H1 (cell line): ENCODE results near the gene P4HA3. TPM values are rescaled to one million over a fixed set of nuclear protein-coding genes. Genes with fewer than 3 reads are reported as not detected.

Source experiments
- CTCF ChIA-PET: fragments of 300-600 bp; sonication (Branson Sonifier 250); formaldehyde crosslinking; loops from one replicate; lab custom pipeline; 2021; ENCODE audit not compliant: partially characterized antibody; lab: Charles Lee
- POLR2A ChIA-PET: fragments of 300-600 bp; sonication (Branson Sonifier 250); formaldehyde crosslinking; loops from one replicate; lab custom pipeline; 2021; ENCODE audit warnings: inconsistent platforms; ENCODE audit not compliant: partially characterized antibody; lab: Charles Lee
- DNase-seq, 2 experiments: peaks; one replicate each; pipeline versions ENCODE4 v3.0.0 to v3.0.0-alpha.2; 2010 to 2022; ENCODE audit warnings: low spot score in 2 of 2, low read depth in 1 of 2, mixed read lengths in 1 of 2
- FAIRE-seq: peaks from 2 replicates; lab custom pipeline; 2011; peaks lifted over from hg19 to GRCh38; lab: Jason Lieb, UNC
- H2AFZ ChIP-seq: 2 replicates; pipeline ENCODE4 v1.8.1; 2012; ENCODE audit warnings: low read length, inconsistent platforms
- H2AK5ac ChIP-seq: 2 replicates; pipeline ENCODE4 v1.6.1; 2013; ENCODE audit warnings: low read depth, low read length
- H2BK120ac ChIP-seq: replicated peaks from 2 replicates; pipeline ENCODE3; 2013; ENCODE audit warnings: low read depth, low read length, inconsistent platforms
- H2BK12ac ChIP-seq: 2 replicates; pipeline ENCODE4 v1.6.1; 2013; ENCODE audit warnings: low read depth, low read length
- H2BK15ac ChIP-seq: 2 replicates; pipeline ENCODE4 v1.6.1; 2013; ENCODE audit warnings: low read length
- H2BK20ac ChIP-seq: 2 replicates; pipeline ENCODE4 v1.6.1; 2013; ENCODE audit warnings: low read length
- H2BK5ac ChIP-seq: 2 replicates; pipeline ENCODE4 v1.6.1; 2013; ENCODE audit warnings: low read depth, low read length
- H3K14ac ChIP-seq: 2 replicates; pipeline ENCODE4 v1.6.1; 2013; ENCODE audit warnings: inconsistent platforms; ENCODE audit not compliant: insufficient read length
- H3K18ac ChIP-seq: 2 replicates; pipeline ENCODE4 v1.6.1; 2013; ENCODE audit warnings: low read length; ENCODE audit errors: extremely low read depth
- H3K23ac ChIP-seq: 2 replicates; pipeline ENCODE4 v1.6.1; 2013; ENCODE audit warnings: inconsistent platforms; ENCODE audit not compliant: insufficient read length
- H3K23me2 ChIP-seq: 2 replicates; pipeline ENCODE4 v1.6.1; 2013; ENCODE audit warnings: low read depth, low read length
- H3K27ac ChIP-seq: 2 replicates; pipeline ENCODE4 v1.6.1; 2011; ENCODE audit warnings: low read depth, low read length, inconsistent platforms
- H3K27me3 ChIP-seq, 4 experiments: replicated peaks in 1 of 4; 1 replicate in 1 of 4; 2 replicates in 3 of 4; pipeline versions ENCODE4 v1.6.1 to v1.8.1; 2011 to 2013; ENCODE audit warnings: low read length in 3 of 4, mild to moderate bottlenecking in 3 of 4, inconsistent platforms in 2 of 4, mixed read lengths in 2 of 4, moderate library complexity in 1 of 4; ENCODE audit not compliant: control insufficient read depth in 3 of 4, insufficient read depth in 3 of 4; ENCODE audit errors: extremely low read depth in 1 of 4
- H3K36me3 ChIP-seq, 4 experiments: 2 replicates each; pipeline versions ENCODE4 v1.6.1 to v1.8.1; 2011 to 2013; ENCODE audit warnings: mild to moderate bottlenecking in 4 of 4, low read length in 3 of 4, moderate library complexity in 2 of 4, control low read depth in 1 of 4, inconsistent platforms in 1 of 4; ENCODE audit not compliant: insufficient read depth in 4 of 4, control insufficient read depth in 2 of 4
- H3K4ac ChIP-seq: replicated peaks from 2 replicates; pipeline ENCODE3; 2013; ENCODE audit warnings: low read length, low read depth, mixed read lengths, inconsistent platforms; ENCODE audit not compliant: insufficient read length
- H3K4me1 ChIP-seq, 4 experiments: replicated peaks in 1 of 4; 1 replicate in 1 of 4; 2 replicates in 3 of 4; pipeline versions ENCODE4 v1.6.1 to v1.8.1; 2011 to 2013; ENCODE audit warnings: low read length in 3 of 4, inconsistent platforms in 2 of 4, mixed read lengths in 1 of 4; ENCODE audit not compliant: insufficient read depth in 4 of 4, control insufficient read depth in 3 of 4
- H3K4me2 ChIP-seq, 2 experiments: 2 replicates each; pipeline versions ENCODE4 v1.6.1 to v1.8.1; 2011 to 2013; ENCODE audit warnings: low read depth in 2 of 2, low read length in 2 of 2, control low read depth in 1 of 2, inconsistent platforms in 1 of 2, mild to moderate bottlenecking in 1 of 2; ENCODE audit not compliant: insufficient read depth in 1 of 2
- H3K4me3 ChIP-seq, 4 experiments: fragments of 200-600, 300-600 bp in 1 of 4; sonication (generic), shearing (Covaris generic), sonication (Bioruptor Twin) in 1 of 4; 2 replicates each; pipeline versions ENCODE4 v1.5.1 to v1.8.1; 2011 to 2016; ENCODE audit warnings: low read length in 4 of 4, low read depth in 3 of 4, control low read depth in 2 of 4, inconsistent platforms in 2 of 4, mild to moderate bottlenecking in 2 of 4, mixed read lengths in 1 of 4, moderate library complexity in 1 of 4; ENCODE audit not compliant: insufficient read depth in 2 of 4; ENCODE audit errors: extremely low read depth in 1 of 4
- H3K56ac ChIP-seq: replicated peaks from 2 replicates; pipeline ENCODE3; 2013; ENCODE audit warnings: low read depth, mild to moderate bottlenecking, mixed read lengths, low read length, inconsistent platforms; ENCODE audit not compliant: insufficient read length
- H3K79me1 ChIP-seq: 2 replicates; pipeline ENCODE4 v1.6.1; 2013; ENCODE audit warnings: low read depth, low read length, control low read depth
- H3K79me2 ChIP-seq, 2 experiments: 2 replicates each; pipeline versions ENCODE4 v1.6.1 to v1.8.1; 2012 to 2013; ENCODE audit warnings: low read length in 2 of 2, mild to moderate bottlenecking in 2 of 2, inconsistent platforms in 1 of 2; ENCODE audit not compliant: insufficient read depth in 2 of 2, control insufficient read depth in 1 of 2
- H3K9ac ChIP-seq, 4 experiments: replicated peaks in 1 of 4; 1 replicate in 1 of 4; 2 replicates in 3 of 4; pipeline versions ENCODE4 v1.6.1 to v1.8.1; 2011 to 2013; ENCODE audit warnings: low read depth in 3 of 4, low read length in 3 of 4, control low read depth in 2 of 4, mild to moderate bottlenecking in 2 of 4, moderate library complexity in 2 of 4, inconsistent platforms in 1 of 4; ENCODE audit errors: extremely low read depth in 1 of 4
- H3K9me3 ChIP-seq, 2 experiments: 2 replicates each; pipeline versions ENCODE4 v1.6.1 to v1.8.1; 2012 to 2013; ENCODE audit warnings: mild to moderate bottlenecking in 2 of 2, moderate library complexity in 2 of 2, control low read depth in 1 of 2, inconsistent platforms in 1 of 2, low read depth in 1 of 2, low read length in 1 of 2, mixed read lengths in 1 of 2; ENCODE audit not compliant: insufficient read depth in 2 of 2
- H4K20me1 ChIP-seq, 2 experiments: replicated peaks in 1 of 2; 2 replicates each; pipeline versions ENCODE3 to v1.8.1; 2011 to 2013; ENCODE audit warnings: inconsistent platforms in 2 of 2, low read length in 2 of 2, mild to moderate bottlenecking in 1 of 2; ENCODE audit not compliant: insufficient read depth in 2 of 2, control insufficient read depth in 1 of 2
- H4K5ac ChIP-seq: 2 replicates; pipeline ENCODE4 v1.6.1; 2013; ENCODE audit warnings: low read length, low read depth, mixed read lengths, inconsistent platforms; ENCODE audit not compliant: insufficient read length
- H4K8ac ChIP-seq: 2 replicates; pipeline ENCODE4 v1.8.0; 2013; ENCODE audit warnings: mild to moderate bottlenecking, moderate library complexity, low read length, inconsistent platforms; ENCODE audit not compliant: insufficient read depth; ENCODE audit errors: extremely low read depth
- H4K91ac ChIP-seq: replicated peaks from 2 replicates; pipeline ENCODE3; 2013; ENCODE audit warnings: low read length, mixed read lengths, inconsistent platforms; ENCODE audit not compliant: insufficient read length
- ASH2L ChIP-seq: fragments of 200-600, 300-600 bp; sonication (generic); IDR thresholded peaks from one replicate; pipeline ENCODE4 v1.7.1; 2017; ENCODE audit warnings: low read length
- E2F6 ChIP-seq: IDR thresholded peaks from 2 replicates; pipeline ENCODE4 v1.6.1; 2012; ENCODE audit warnings: inconsistent platforms
- GTF2F1 ChIP-seq: IDR thresholded peaks from 2 replicates; pipeline ENCODE4 v1.6.1; 2012; ENCODE audit warnings: low read depth, low read length, improper control_type of control experiment, borderline replicate concordance
- SAP30 ChIP-seq: fragments of 300-600 bp; sonication (generic); IDR thresholded peaks from 2 replicates; pipeline ENCODE4 v1.7.1; 2012; ENCODE audit warnings: low read length, moderate library complexity, mild to moderate bottlenecking, inconsistent platforms; ENCODE audit not compliant: insufficient read depth, insufficient replicate concordance
- SP2 ChIP-seq: IDR thresholded peaks from 2 replicates; pipeline ENCODE4 v1.6.1; 2012; ENCODE audit warnings: mild to moderate bottlenecking, low read length, inconsistent platforms
- TAF1 ChIP-seq: IDR thresholded peaks from 2 replicates; pipeline ENCODE4 v1.6.1; 2011; ENCODE audit warnings: mild to moderate bottlenecking, low read depth, low read length
- WGBS, 2 experiments: shearing (Covaris generic) in 1 of 2; methylation state at CpG; one replicate each; pipeline versions ENCODE4 v1.1.6 to v1.1.7; 2013 to 2015; ENCODE audit warnings: low lambda C conversion rate in 2 of 2, mixed read lengths in 2 of 2, inconsistent platforms in 1 of 2, low coverage in 1 of 2, missing lambda C conversion rate in 1 of 2; ENCODE audit not compliant: insufficient replicate concordance in 2 of 2, insufficient coverage in 1 of 2, insufficient read length in 1 of 2; ENCODE audit errors: extremely low coverage in 1 of 2, missing lambda C conversion rate in 1 of 2; 5-methylcytosine and 5-hydroxymethylcytosine counted together
- polyA plus RNA-seq, 7 experiments: library from polyadenylated mRNA; depleted of rRNA in 3 of 7; stranded (reverse) in 5 of 7; unstranded in 2 of 7; fragments of >200 nt in 5 of 7; fragments of 200-250 nt in 2 of 7; gene quantifications; 1 replicate in 5 of 7; 2 replicates in 1 of 7; 4 replicates in 1 of 7; pipeline versions ENCODE4 v1.2.1 to v1.2.3, GENCODE V29; 2011 to 2013; ENCODE audit warnings: missing spikeins in 2 of 7, mixed read lengths in 2 of 7
- total RNA-seq: library from RNA; stranded (reverse); fragmentation: NEBNext Ultra II Directional; extraction: Animal tissue kit (Norgen Biotek cat#: 25700); gene quantifications from 2 replicates; pipeline ENCODE4 v1.2.1, GENCODE V29; 2021

P4HA3 gene
- total and polyA plus RNA-seq, 2 of the 8 experiments (the other 6 are each of a cell fraction or from before 2014, with no cell fraction given): 0.06 TPM; not detected in 1

DNA sequence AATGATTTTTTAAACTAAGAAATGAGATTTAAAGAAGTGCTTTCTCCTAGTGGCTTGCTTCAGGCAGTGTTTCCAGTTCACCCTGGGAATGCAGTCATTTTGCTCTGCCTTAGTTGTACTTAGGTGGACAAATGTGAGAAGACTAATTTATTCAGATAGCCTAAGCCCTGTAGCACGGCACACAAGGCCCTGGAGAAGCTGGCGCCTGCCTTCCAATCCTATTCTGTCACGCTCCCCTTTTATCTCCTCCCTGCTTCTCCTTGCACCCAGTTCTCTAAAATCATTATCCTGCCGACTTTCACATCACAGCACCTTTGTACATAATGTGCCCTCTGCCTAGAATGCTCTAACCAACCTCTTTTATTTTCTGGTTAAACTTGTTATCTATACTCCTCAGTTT lies 76.3 kb downstream of the P4HA3 start:
- H3K4me2 ChIP-seq: no peak overlapping the region
- H3K27me3 ChIP-seq: no peaks in the 10 kb centered on the region
- no peaks in the 10 kb centered on the region for H3K79me1 ChIP-seq
- DNase-seq: no peak
- no peak for TF ChIP-seq E2F6
- no peak for TF ChIP-seq TAF1
- TF ChIP-seq ASH2L: no peak
- no peak for TF ChIP-seq SP2
- no peak for TF ChIP-seq SAP30
- TF ChIP-seq GTF2F1: no peak
- no peak overlapping the region for H2AFZ ChIP-seq
- H3K14ac ChIP-seq: no peak overlapping the region
- H3K23ac ChIP-seq: no peak overlapping the region
- FAIRE-seq: no peak
- H3K9ac ChIP-seq: no peak overlapping the region
- POLR2A ChIA-PET: no interaction called here
- H3K79me2 ChIP-seq: no peaks in the 10 kb centered on the region
- H3K18ac ChIP-seq: no peak overlapping the region
- WGBS, 2 experiments: 87% methylated on average over 4 of the region's 4 CpGs; no CpG with 5 or more reads in 1 of the 2 experiments
- H3K9me3 ChIP-seq: no peaks in the 10 kb centered on the region
- CTCF ChIA-PET: interaction anchor here (0.6 kb wide), 1 partner anchor 100 kb away, joined by 4 read pairs; no protein-coding TSS in a partner anchor
- no peak overlapping the region for H4K5ac ChIP-seq
- peaks cover 0 to 36% (median 23%) of the 10 kb centered on the region in 4 experiments for H3K36me3 ChIP-seq
- H2BK120ac ChIP-seq: no peak overlapping the region
- H3K27ac ChIP-seq: no peak overlapping the region
- no peak overlapping the region for H2BK20ac ChIP-seq
- H2BK5ac ChIP-seq: no peak overlapping the region
- H2BK12ac ChIP-seq: no peak overlapping the region
- H4K91ac ChIP-seq: no peak overlapping the region
- H3K56ac ChIP-seq: no peak overlapping the region
- H3K4ac ChIP-seq: no peak overlapping the region
- H2AK5ac ChIP-seq: no peak overlapping the region
- H4K20me1 ChIP-seq: peaks cover 0 to 1% of the 10 kb centered on the region in 2 experiments
- H3K4me1 ChIP-seq: no peaks in the 10 kb centered on the region
- no peaks in the 10 kb centered on the region for H3K23me2 ChIP-seq
- no peak overlapping the region for H3K4me3 ChIP-seq
- H4K8ac ChIP-seq: no peak overlapping the region
- no peak overlapping the region for H2BK15ac ChIP-seq
